ENCODE measurements around the gene NMB. TPM values are rescaled to one million over a fixed set of nuclear protein-coding genes. Genes with fewer than 3 reads are reported as not detected.

Gene NMB
- total RNA-seq, 2 donors from 2014 or later, result 6.2 to 16.6 TPM

DNA sequence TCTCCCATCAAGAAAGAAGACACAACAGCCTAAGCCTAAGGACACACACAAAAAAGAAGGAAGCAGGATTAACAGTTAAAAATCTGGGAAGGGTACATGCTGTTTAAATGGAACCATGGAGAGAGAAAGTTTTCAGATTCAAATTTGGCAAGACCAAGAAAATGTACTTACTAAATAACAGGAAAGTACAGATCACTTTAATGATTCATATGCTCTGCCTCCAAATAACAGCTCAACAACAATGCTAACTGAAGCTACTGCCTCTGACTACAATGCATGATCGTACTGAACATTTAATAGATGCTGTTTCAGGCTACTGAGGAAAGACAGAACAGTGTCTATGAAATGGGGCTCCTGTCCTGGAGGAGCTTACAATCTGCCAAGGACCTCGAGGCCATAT lies 8.4 kb upstream of the NMB start:
- intact Hi-C loops (cut with DNase I), result no loop called here
- WGBS, result 78% methylated on average over 2 of the region's 2 CpGs
- Histone ChIP-seq H3K27ac (no peak overlapping the region), H3K4me3 (no peak overlapping the region), H3K27me3 (replicated peaks; ENCODE audit: insufficient read depth) (no peaks in the 10 kb centered on the region), H3K9me3 (no peaks in the 10 kb centered on the region), H3K4me1 (replicated peaks) (no peaks in the 10 kb centered on the region), H3K36me3 (no peaks in the 10 kb centered on the region)
- no peak for TF ChIP-seq POLR2A (IDR thresholded peaks at IDR 0.05)
- TF ChIP-seq, protein P1, sequence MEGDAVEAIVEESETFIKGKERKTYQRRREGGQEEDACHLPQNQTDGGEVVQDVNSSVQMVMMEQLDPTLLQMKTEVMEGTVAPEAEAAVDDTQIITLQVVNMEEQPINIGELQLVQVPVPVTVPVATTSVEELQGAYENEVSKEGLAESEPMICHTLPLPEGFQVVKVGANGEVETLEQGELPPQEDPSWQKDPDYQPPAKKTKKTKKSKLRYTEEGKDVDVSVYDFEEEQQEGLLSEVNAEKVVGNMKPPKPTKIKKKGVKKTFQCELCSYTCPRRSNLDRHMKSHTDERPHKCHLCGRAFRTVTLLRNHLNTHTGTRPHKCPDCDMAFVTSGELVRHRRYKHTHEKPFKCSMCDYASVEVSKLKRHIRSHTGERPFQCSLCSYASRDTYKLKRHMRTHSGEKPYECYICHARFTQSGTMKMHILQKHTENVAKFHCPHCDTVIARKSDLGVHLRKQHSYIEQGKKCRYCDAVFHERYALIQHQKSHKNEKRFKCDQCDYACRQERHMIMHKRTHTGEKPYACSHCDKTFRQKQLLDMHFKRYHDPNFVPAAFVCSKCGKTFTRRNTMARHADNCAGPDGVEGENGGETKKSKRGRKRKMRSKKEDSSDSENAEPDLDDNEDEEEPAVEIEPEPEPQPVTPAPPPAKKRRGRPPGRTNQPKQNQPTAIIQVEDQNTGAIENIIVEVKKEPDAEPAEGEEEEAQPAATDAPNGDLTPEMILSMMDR (IDR thresholded peaks at IDR 0.05), result no peak
- TF ChIP-seq POLR2AphosphoS5 (IDR thresholded peaks at IDR 0.05), result no peak
- no peak for DNase-seq (ENCODE audit: low spot score)

DNA sequence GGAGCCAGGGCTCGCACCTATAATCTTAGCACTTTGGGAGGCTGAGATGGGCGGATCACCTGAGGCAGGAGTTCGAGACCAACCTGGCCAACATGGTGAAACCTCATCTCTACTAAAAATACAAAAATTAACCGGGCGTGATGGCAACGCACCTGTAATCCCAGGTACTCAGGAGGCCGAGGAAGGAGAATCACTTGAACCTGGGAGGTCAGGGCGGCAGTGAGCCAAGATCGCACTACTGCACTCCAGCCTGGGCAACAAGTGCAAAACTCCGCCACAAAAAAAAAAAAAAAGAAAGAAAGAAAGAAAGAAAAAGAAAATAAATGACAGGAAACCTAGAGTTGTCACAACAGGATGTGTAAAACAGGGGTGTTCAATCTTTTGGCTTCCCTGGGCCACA lies 3.0 kb upstream of the NMB start:
- no peak for DNase-seq (ENCODE audit: low spot score)
- no peak overlapping the region for H3K27ac ChIP-seq

DNA sequence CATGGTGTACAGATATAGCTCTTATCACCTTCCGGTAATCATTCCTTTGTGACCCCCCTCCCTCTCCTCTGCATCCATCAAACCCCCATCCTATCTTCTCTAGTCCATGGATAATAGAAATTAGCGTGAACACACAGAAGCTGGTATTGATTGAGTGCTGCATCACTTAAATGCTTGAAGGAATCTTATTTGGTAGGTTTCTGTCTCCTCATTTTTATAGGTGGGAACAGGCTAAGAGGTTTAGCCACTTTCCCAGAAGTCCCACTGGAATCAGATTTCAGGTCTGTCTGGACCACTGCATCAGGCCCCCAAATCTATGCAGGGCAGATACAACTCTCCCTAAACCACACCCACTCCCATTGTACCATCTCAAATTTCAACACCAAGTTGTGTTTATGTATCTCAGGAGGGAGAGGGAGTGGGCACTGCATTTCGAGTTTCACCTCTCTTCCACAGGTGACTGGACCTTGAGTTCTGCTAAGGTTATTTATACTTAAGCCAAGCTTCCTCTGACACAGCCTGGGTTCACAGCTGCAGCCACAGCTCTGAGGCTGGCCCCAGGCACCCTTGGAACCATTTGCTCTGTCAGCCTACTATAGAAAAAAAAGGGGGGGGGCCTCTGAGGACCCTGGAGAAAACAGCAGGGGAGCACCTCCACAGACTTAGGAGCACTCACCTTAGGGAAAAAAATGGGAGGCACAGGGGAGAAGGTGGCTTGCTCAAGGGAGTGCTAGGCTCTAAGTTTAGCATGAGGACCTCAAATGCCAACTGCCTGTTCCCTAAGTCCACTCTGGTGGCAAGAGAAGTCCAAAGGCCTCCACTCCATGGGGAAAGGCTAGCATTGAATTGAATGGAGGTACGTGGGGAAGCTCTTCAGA lies 2.1 kb upstream of the NMB start:
- no peaks in the 10 kb centered on the region for H3K4me1 ChIP-seq (replicated peaks)
- H3K9me3 ChIP-seq, result no peaks in the 10 kb centered on the region
- H3K27me3 ChIP-seq (replicated peaks; ENCODE audit: insufficient read depth), result no peaks in the 10 kb centered on the region
- WGBS, result 73% methylated on average over 4 of the region's 4 CpGs
- no peak overlapping the region for H3K27ac ChIP-seq
- intact Hi-C loops (cut with DNase I), result loop anchor here (5.0 to 10.0 kb wide), 3 partner anchors 57 to 85 kb away; partner anchors contain the start of genes SEC11A and ZNF592
- DNase-seq (ENCODE audit: low spot score), result no peak
- TF ChIP-seq POLR2A (IDR thresholded peaks at IDR 0.05) (no peak), POLR2AphosphoS5 (IDR thresholded peaks at IDR 0.05) (no peak)
- TF ChIP-seq, protein P1 (IDR thresholded peaks at IDR 0.05), result no peak
- no peak overlapping the region for H3K4me3 ChIP-seq
- no peaks in the 10 kb centered on the region for H3K36me3 ChIP-seq

More for the DNA sequence above, 3.0 kb upstream of the NMB start:
- Histone ChIP-seq H3K4me3 (no peak overlapping the region), H3K27me3 (replicated peaks; ENCODE audit: insufficient read depth) (no peaks in the 10 kb centered on the region), H3K4me1 (replicated peaks) (no peaks in the 10 kb centered on the region), H3K9me3 (no peaks in the 10 kb centered on the region), H3K36me3 (no peaks in the 10 kb centered on the region)
- 95% methylated on average over 10 of the region's 10 CpGs for WGBS
- TF ChIP-seq POLR2AphosphoS5 (IDR thresholded peaks at IDR 0.05) (no peak), POLR2A (IDR thresholded peaks at IDR 0.05) (no peak)
- TF ChIP-seq, protein P1 (IDR thresholded peaks at IDR 0.05), result no peak
- intact Hi-C loops (cut with DNase I), result no loop called here

- Histone ChIP-seq H3K27me3 (replicated peaks; ENCODE audit: insufficient read depth) (no peaks in the 10 kb centered on the region), H3K4me1 (replicated peaks) (no peaks in the 10 kb centered on the region), H3K36me3 (no peaks in the 10 kb centered on the region), H3K4me3 (no peak overlapping the region), H3K9me3 (no peaks in the 10 kb centered on the region), H3K27ac (peak overlapping the region; percentile 75 to 79)
- intact Hi-C loops (cut with DNase I), result loop anchor here (5.0 to 10.0 kb wide), 3 partner anchors 58 to 86 kb away; partner anchors contain the start of genes SEC11A and ZNF592
- TF ChIP-seq POLR2AphosphoS5 (IDR thresholded peaks at IDR 0.05) (no peak), POLR2A (IDR thresholded peaks at IDR 0.05) (no peak)
- TF ChIP-seq, protein P1 (IDR thresholded peaks at IDR 0.05), result no peak
- 54% methylated on average over 7 of the region's 7 CpGs for WGBS
- DNase-seq (ENCODE audit: low spot score), result no peak
Observed at GRCh38 chr15:84658788-84659411, 901 bp upstream of the NMB start.
